Prostate gland (tissue), 2 donors: ENCODE results near the gene POU3F1.

Experiments
- CTCF ChIP-seq, 4 experiments: fragments of 200-600 bp in 2 of 4; fragments of 450-650 bp in 2 of 4; sonication (generic) in 2 of 4; IDR thresholded peaks; 1 replicate in 3 of 4; 2 replicates in 1 of 4; pipeline ENCODE4 v1.5.1; 2016 to 2019; ENCODE audit warnings: antibody characterized with exemption in 4 of 4, mild to moderate bottlenecking in 2 of 4, moderate library complexity in 2 of 4
- POLR2AphosphoS5 ChIP-seq: sonication (generic); formaldehyde crosslinking; IDR thresholded peaks from one replicate; pipeline ENCODE4 v1.6.1; 2017; ENCODE audit warnings: antibody characterized with exemption

- TF ChIP-seq CTCF (IDR thresholded peaks at IDR 0.05) (no peak), POLR2AphosphoS5 (no peak)
Measured at GRCh38 chr1:38013227-38013622, 33.4 kb downstream of the POU3F1 start.
